Measurements from ENCODE around the gene CBR1.

DNA sequence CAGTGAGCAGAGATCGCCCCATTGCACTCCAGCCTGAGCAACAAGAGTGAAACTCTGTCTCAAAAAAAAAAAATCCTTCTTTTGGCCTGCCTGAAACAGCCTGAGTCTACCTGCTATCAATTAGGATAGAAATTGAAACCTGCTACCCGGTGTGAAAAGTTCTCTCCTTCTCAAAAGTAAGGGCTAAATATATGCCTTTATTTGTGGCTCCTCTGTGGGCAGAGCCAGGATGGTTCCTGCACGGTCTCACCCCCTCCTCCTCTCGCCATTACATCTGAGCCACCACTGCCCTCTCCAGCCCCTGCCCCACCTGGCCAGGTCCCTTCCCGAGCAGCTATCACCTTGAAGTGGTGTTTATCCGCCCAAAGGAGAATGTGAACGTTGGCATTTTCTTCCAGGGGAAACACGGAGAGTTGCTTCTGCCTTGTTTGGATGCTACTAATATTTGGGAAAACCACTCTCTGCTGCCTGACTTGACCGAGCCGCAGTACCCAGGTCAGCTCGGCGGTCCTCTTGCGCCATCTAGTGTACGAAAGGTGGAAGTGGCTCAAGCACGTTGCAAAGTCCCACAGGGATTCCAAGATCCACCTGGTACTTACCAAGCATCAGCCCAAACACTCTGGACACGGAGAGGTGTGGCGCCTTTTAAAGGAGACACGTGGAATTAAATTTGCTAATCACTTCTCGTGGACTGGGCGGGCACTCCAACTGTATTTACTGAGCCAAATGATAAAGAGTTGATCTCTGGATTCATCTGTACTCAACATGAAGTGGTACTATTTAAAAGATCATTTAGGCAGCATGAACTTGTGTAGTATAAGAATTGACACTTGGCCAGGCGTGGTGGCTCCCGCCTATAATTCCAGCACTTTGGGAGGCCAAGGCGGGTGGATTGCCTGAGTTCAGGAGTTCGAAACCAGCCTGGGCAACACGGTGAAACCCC, 41.4 kb upstream of the CBR1 start:
- TF ChIP-seq, protein P1, sequence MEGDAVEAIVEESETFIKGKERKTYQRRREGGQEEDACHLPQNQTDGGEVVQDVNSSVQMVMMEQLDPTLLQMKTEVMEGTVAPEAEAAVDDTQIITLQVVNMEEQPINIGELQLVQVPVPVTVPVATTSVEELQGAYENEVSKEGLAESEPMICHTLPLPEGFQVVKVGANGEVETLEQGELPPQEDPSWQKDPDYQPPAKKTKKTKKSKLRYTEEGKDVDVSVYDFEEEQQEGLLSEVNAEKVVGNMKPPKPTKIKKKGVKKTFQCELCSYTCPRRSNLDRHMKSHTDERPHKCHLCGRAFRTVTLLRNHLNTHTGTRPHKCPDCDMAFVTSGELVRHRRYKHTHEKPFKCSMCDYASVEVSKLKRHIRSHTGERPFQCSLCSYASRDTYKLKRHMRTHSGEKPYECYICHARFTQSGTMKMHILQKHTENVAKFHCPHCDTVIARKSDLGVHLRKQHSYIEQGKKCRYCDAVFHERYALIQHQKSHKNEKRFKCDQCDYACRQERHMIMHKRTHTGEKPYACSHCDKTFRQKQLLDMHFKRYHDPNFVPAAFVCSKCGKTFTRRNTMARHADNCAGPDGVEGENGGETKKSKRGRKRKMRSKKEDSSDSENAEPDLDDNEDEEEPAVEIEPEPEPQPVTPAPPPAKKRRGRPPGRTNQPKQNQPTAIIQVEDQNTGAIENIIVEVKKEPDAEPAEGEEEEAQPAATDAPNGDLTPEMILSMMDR (IDR thresholded peaks at IDR 0.05; ENCODE audit: insufficient read depth, low read length, poor library complexity, severe bottlenecking): peak; percentile 89
- TF ChIP-seq EZH2phosphoT487 (conservative IDR thresholded peaks at IDR 0.05; ENCODE audit: low read length): no peak

Measured in SU-DHL-6 (cell line).